NCI-H82 treated with DMSO at 0.1 percent for 48 hours (cell line): ENCODE measurements around the gene DNASE1L2.

Experiments used
- DNase-seq: peaks from one replicate; lab custom pipeline; 2025; ENCODE audit not compliant: unreplicated experiment; lab: John Stamatoyannopoulos, UW

Gene DNASE1L2

GRCh38 chr16:2223221-2223941, 12.9 kb upstream of the DNASE1L2 start, which contains the start of gene E4F1:
Gene E4F1, plus strand, starts transcription at chr16:2223591. Its CDS starts 23 bp downstream, at chr16:2223614.
- peak; percentile 98 for DNase-seq

GRCh38 chr16:2223942-2224486, 12.2 kb upstream of the DNASE1L2 start:
- DNase-seq, result peak; percentile 18

- no peak for DNase-seq
Observed at GRCh38 chr16:2226245-2226793, 9.9 kb upstream of the DNASE1L2 start.

GRCh38 chr16:2226918-2227317, 9.3 kb upstream of the DNASE1L2 start:
- no peak for DNase-seq

- no peak for DNase-seq
Observed at GRCh38 chr16:2228161-2228824, 8.0 kb upstream of the DNASE1L2 start.

- no peak for DNase-seq
Observed at GRCh38 chr16:2229091-2229490, 7.2 kb upstream of the DNASE1L2 start.

- no peak for DNase-seq
Observed at GRCh38 chr16:2229632-2230250, 6.5 kb upstream of the DNASE1L2 start.

- no peak for DNase-seq
Observed at GRCh38 chr16:2230376-2230775, 5.9 kb upstream of the DNASE1L2 start.

GRCh38 chr16:2231016-2231931, 5.0 kb upstream of the DNASE1L2 start:
- DNase-seq, result no peak

GRCh38 chr16:2232094-2232990, 3.9 kb upstream of the DNASE1L2 start:
- no peak for DNase-seq

- DNase-seq, result no peak
Observed at GRCh38 chr16:2233046-2233775, 3.0 kb upstream of the DNASE1L2 start.

- no peak for DNase-seq
Observed at GRCh38 chr16:2233872-2234812, 2.1 kb upstream of the DNASE1L2 start.

- no peak for DNase-seq
Observed at GRCh38 chr16:2234813-2235170, 1.5 kb upstream of the DNASE1L2 start.

GRCh38 chr16:2235234-2235651, 1.0 kb upstream of the DNASE1L2 start:
- DNase-seq, result no peak

- no peak for DNase-seq
Observed at GRCh38 chr16:2235695-2236336, 428 bp upstream of the DNASE1L2 start.

- no peak for DNase-seq
Observed at GRCh38 chr16:2237102-2237482, 848 bp downstream of the DNASE1L2 start.

GRCh38 chr16:2237493-2238149, 1.4 kb downstream of the DNASE1L2 start:
- DNase-seq, result no peak
